Fibroblast of gingiva (primary cell): ENCODE results near the gene FNDC4.
"Not testable (repeated sequence)": the region's sequence is repeated elsewhere in the genome, so short reads cannot be mapped to it uniquely, and the experiment has no call there.

ENCODE experiments used
- DNase-seq: peaks from one replicate; pipeline ENCODE4 v3.0.0-alpha.2; 2011; ENCODE audit warnings: low read depth

Gene FNDC4, protein sequence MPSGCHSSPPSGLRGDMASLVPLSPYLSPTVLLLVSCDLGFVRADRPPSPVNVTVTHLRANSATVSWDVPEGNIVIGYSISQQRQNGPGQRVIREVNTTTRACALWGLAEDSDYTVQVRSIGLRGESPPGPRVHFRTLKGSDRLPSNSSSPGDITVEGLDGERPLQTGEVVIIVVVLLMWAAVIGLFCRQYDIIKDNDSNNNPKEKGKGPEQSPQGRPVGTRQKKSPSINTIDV

DNA sequence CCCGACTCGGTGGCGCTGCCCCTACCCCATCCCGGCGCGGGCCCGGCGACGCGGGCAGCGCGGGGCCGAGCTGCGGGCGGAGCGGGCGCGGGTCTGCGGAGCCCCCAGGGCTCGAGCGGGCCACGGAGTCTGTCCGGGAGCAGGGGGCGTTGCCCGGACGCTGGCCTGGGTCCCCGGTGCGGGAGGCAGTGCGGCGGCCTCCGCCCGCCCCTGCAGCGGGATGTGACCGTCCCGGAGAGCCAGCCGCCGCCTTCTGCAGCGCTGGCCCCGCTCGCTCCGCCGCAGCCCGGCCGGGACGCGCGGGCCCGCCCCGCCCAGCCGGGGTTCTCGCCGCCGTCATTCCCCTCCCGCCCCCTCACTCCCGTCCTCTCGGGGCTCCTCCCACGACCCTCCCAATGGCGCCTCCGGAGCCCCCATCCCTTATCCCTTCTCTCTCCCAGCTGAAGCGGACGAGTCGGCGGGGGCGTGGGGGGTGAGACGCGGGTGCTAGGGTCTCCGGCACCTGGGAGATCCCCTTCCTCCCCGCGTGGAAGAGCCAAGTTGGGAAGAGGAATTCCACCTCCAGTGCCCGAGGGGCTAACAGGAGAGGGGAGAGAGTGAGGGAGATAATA, at the start of gene FNDC4:
FNDC4 (minus strand) TSS at position 257 of the 611 bp plus-strand sequence. CDS start 521 bp downstream, outside the sequence.
- peak; percentile 8 for DNase-seq

DNA sequence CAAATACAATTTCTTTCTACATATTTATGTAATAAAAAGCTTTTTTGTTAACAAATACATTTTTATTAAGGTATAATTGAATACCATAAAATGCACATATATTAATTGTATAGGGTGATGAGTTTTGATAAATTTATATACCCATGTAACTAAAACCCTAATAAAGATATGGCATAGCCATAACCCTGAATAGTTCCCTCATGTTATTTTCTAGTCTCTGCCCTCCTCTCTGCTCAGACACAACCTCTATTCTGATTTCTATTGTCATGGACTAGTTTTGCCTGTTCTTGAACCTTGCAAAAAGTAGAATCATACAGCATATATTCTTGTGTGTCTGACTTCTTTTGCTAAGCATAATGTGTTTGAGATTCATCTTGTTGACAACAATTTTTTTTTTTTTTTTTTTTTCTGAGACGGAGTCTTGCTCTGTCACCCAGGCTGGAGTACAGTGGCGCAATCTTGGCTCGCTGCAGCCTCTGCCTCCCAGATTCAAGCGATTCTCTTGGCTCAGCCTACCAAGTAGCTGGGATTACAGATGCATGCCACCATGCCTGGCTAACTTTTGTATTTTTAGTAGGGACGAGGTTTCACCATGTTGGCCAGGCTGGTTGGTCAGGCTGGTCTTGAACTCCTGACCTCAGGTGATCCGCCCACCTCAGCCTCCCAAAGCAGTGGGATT, 49.3 kb upstream of the FNDC4 start:
- DNase-seq, result no peak

- not testable (repeated sequence) for DNase-seq
These were observed 44.6 kb upstream of the FNDC4 start for GRCh38 chr2:27539649-27540048.

GRCh38 chr2:27538839-27539450, 43.9 kb upstream of the FNDC4 start:
- not testable (repeated sequence) for DNase-seq

DNA sequence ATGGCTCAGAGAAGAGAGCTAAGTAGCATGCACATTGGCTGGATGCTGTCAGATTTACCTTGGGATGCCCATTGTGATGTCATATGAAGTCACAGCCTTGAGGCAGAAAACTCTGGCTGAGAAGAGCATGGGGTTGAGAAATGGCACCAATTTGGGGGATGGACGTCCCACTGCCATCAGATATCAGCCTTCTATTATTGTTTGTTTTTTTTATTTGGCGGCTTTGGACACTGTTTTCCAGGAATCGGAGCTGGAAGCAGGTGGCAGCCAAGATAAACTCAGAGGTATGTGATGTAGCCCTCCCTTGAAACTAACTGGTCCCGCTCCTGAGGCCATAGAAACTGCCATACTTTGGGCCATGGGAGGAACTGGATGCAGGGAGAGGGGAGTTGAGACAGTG, 42.3 kb upstream of the FNDC4 start:
- DNase-seq, result no peak

DNA sequence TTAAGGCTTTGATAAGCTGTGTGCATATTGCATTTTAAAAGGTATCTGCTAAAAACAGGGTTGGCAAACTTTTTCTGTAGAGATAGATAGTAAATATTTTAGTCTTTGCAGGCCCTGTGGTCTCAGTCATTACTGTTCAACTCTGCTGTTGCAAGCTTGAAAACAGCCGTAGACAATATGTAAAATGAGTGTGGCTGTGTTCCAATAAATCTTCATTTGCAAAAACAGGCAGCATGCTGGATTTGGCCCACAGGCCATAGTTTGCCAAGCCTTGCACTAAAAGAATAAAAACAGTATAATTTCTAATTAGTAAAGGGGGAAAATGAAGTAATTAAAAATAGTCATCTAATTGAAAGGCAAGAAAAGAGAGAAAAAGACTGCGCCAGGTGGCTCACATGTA, 37.0 kb upstream of the FNDC4 start:
- DNase-seq, result no peak

GRCh38 chr2:27527182-27527581, 32.2 kb upstream of the FNDC4 start:
- DNase-seq, result no peak

GRCh38 chr2:27522400-27522945, 27.5 kb upstream of the FNDC4 start:
- DNase-seq, result no peak

- no peak for DNase-seq
These were observed 25.3 kb upstream of the FNDC4 start for GRCh38 chr2:27520316-27520715.

DNA sequence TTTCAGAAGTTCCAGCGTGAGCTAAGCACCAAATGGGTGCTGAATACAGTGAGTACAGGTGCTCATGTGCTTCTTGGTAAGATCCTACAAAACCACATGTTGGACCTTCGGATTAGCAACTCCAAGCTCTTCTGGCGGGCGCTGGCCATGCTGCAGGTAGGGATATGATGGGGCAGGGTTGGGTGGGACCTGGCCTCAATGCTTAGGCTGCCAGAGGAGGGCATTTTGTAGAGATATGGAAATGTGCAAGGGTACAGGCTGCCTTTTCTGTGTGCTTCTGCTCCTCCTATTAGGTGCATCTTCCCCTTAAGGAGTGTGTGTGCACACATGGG, 23.7 kb upstream of the FNDC4 start:
- DNase-seq, result no peak

- DNase-seq, result no peak
These were observed 23.2 kb upstream of the FNDC4 start for GRCh38 chr2:27518113-27518781.

DNA sequence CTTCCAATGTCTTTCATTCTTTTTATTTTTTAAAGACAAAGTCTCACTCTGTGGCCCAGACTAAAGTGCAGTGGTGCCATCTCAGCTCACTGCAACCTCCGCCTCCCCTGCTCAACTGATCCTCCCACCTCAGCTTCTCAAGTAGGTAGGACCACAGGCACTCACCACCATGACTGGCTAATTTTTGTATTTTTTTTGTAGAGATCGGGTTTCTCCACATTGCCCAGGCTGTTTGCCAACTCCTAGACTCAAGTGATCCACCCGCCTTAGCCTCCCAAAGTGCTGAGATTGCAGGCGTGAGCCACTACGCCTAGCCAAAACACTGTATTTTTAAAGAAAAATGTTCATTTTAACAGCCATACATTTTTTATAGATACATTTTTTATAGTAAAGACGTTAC, 14.3 kb upstream of the FNDC4 start:
- DNase-seq, result peak; percentile 50

DNA sequence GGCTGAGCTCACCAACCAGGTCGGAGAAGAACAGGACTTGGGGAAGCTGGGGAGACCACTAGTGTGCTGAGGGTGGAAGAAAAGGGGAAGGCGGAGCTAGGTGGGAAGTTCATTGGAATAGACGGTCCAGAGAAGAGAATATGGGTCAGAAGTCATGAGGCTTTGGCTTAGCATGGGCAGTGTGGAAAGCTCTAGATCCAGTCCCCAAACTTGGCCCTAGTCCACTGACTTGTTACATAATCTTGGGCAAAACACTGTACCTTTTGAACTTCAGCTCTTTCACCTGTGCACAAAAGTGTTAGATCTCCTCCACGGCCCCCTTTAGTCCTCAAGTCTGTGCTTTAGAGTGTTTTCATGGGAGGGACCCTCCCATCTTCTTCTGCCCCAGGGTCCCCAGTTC, 12.3 kb upstream of the FNDC4 start:
- DNase-seq, result no peak

- DNase-seq, result no peak
These were observed 11.6 kb upstream of the FNDC4 start for GRCh38 chr2:27506587-27506986.

- no peak for DNase-seq
These were observed 7.1 kb upstream of the FNDC4 start for GRCh38 chr2:27502142-27502541.

- DNase-seq, result no peak
These were observed 6.0 kb upstream of the FNDC4 start for GRCh38 chr2:27501042-27501441.

GRCh38 chr2:27498975-27499374, 4.0 kb upstream of the FNDC4 start:
- DNase-seq, result no peak

DNA sequence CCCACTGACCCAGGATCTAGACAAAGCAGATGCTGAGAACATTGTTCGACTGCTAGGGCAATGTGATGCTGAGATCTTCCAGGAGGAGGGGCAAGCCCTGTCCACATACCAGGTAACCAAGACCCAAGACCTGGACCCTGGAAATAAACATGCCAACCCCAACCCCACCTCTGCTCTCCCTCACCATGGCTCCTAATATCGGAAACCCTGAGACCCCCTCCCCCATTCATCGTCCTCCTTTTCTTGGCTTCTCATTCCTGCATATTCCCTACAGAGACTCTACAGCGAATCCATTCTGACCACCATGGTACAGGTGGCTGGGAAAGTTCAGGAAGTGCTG, 2.3 kb upstream of the FNDC4 start:
- no peak for DNase-seq

DNA sequence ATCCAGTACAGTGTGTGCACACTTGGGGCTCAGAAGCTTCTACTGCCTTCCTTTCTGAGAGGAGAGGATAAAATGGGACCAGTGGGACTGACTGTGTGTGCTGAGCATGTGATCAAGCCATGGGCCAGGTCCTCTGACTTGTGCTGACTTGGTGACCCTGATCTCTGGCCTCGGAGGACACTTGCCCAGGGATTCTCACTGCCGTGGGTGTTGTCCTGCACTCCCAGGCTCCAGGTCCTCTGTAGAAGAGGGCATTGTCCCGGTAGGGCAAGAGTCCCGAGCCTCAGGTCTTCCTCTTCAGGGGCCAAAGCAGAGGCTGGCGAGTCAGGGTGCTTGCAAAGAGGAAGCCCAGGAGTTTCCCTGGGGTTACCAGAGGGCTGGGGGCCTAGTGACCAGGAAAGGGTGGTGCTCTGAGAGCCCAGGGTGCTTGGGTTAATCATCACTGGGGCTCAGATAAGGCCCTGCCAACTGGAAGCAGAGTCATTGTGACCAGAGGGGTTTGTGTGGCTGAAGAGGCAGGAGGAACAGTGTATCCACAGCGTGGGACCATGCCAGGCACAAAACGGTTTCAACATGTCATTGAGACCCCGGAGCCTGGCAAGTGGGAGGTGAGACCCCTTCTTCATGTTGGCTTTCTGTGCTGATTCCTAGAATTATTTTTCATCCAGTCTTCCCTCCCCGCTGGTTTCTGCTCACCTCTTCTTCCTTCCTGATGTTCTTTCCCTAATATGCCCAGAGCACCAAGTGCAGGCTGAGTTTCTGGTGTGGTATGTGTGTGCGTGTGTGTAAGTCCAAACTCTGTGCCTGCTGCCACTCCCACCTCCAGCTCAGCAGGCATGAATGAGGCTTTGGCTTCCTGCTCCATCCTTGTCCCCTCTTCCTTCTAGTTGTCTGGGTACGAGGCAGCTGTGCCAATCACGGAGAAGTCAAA, 1.6 kb upstream of the FNDC4 start, which contains the start of gene GCKR:
GCKR (plus strand) TSS at position 483 of the 931 bp plus-strand sequence; CDS start at position 549, 66 bp downstream.
- DNase-seq, result peak; percentile 24

GRCh38 chr2:27495840-27496356, 898 bp upstream of the FNDC4 start:
- DNase-seq, result no peak
